ENCODE measurements around the gene PPP1R36. TPM values are rescaled to one million over a fixed set of nuclear protein-coding genes. Genes with fewer than 3 reads are reported as not detected.

PPP1R36 gene
- polyA plus RNA-seq, 3 donors: 0.38 TPM; not detected in 2

DNA sequence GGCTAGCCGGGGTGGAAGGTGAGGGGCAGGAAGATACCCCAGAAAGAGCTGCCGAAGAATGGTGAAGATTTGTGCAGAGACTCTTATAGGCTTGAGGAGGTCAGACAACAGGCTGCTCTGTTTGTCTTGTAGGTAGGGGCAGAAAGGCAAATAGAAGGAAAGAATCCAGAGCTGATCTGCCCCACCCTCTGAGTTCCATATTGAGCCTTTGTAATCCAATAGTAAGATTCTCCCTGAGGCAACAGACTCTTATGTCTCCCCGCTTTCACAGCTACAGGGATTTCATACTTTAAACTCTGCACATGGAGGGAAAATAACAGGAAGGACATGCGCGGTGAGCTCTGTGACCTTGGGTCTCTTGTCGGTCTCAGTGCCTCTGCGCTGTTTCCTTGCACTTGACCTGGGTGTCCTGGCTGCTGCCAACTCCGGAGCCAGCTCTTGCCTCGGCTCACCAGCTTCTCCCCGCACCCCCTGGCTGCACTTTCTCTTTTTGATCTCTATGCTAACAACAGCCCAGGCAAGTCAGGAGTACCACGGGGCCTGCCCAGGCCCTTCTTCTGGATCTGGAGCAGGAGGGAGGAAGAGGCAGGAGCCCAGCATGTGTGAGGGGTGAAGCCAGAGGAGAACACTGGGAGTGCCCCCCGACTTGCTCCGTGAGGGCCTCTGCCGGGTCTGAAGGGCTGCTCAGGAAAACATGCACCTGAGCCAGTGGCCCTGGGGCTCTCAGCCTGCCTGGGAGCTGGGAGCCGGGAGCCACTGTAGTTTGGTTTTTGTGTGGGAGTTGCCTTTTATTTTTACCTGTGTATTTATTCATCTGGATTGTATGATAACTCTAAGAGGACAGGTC is 75.8 kb downstream of the PPP1R36 start:
- Histone ChIP-seq H3K9ac (ENCODE audit: insufficient read depth, low read length, poor library complexity, severe bottlenecking) (no peak overlapping the region), H3K4me1 (ENCODE audit: control insufficient read depth in 1 of 2, insufficient read depth in 2 of 2, low read length in 2 of 2) (no peaks in the 10 kb centered on the region), H2AFZ (ENCODE audit: insufficient read depth, low read depth, low read length, poor library complexity, severe bottlenecking) (no peak overlapping the region), H3K4me2 (replicated peaks; ENCODE audit: extremely low read depth, low read length, poor library complexity, severe bottlenecking) (no peak overlapping the region), H3K36me3 (replicated peaks in 1 of 2; ENCODE audit: control insufficient read depth in 1 of 2, insufficient read depth in 2 of 2, low read length in 2 of 2) (no peaks in the 10 kb centered on the region), H3K27ac (ENCODE audit: low read depth in 1 of 2, low read length in 2 of 2) (no peak overlapping the region), H3K27me3 (ENCODE audit: control insufficient read depth in 2 of 2, insufficient read depth in 2 of 2, low read length in 2 of 2) (no peaks in the 10 kb centered on the region), H3K79me2 (ENCODE audit: insufficient read depth, low read length) (no peaks in the 10 kb centered on the region), H4K20me1 (ENCODE audit: insufficient read depth, low read length) (no peaks in the 10 kb centered on the region), H3K4me3 (replicated peaks in 1 of 3; ENCODE audit: low read depth in 2 of 3, low read length in 3 of 3) (no peak overlapping the region), H3K9me3 (replicated peaks in 1 of 2; ENCODE audit: control insufficient read depth in 1 of 2, insufficient read depth in 1 of 2, low read length in 2 of 2) (peaks cover 0 to 5% of the 10 kb centered on the region in 2 donors)
- no peaks in the 10 kb centered on the region for H3K4me1 Mint-ChIP-seq
- WGBS (ENCODE audit: insufficient coverage): 90% methylated on average over 11 of the region's 15 CpGs
- no peak for TF ChIP-seq CTCF (IDR thresholded peaks at IDR 0.05)
- DNase-seq: no peak
- peaks cover 4 to 7% (median 5%) of the 10 kb centered on the region in 3 donors for H3K27me3 Mint-ChIP-seq (ENCODE audit: low read depth in 3 of 3)
- H3K4me3 Mint-ChIP-seq: no peak overlapping the region
- no peaks in the 10 kb centered on the region for H3K36me3 Mint-ChIP-seq
- intact Hi-C loops (cut with micrococcal nuclease): no loop called here
- peaks cover 0 to 5% (median 2%) of the 10 kb centered on the region in 7 donors for H3K9me3 Mint-ChIP-seq
- no peak overlapping the region for H3K27ac Mint-ChIP-seq

DNA sequence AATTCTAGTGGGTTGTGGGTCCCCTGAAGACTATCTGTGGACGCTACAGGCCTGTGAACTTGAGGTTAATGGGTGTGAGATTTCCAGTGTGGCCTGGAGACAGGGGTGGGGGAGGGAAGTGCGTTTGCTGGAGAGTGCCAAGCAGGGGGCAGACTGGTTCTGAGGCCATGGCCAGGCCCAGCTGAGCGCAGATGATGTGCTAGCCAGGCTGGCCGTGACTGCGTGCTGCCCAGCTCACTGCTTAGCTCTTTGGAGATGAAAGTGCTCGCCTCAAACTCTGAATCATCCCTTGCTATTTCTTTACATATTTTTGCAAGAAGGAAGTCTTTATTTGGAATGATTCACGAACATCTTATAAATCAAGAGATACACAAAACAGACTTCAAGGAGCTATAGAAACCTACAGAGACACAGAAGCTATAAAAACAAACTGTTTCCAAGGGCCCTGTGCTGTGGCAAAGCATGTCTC is 79.2 kb downstream of the PPP1R36 start:
- Mint-ChIP-seq H3K36me3 (no peaks in the 10 kb centered on the region), H3K4me1 (peaks cover 13% of the 10 kb centered on the region), H3K4me3 (no peak overlapping the region), H3K27me3 (ENCODE audit: low read depth in 3 of 3) (peaks cover 4 to 6% (median 5%) of the 10 kb centered on the region in 3 donors), H3K27ac (no peak overlapping the region), H3K9me3 (peaks cover 0 to 10% (median 7%) of the 10 kb centered on the region in 7 donors)
- TF ChIP-seq CTCF (IDR thresholded peaks at IDR 0.05): no peak
- Histone ChIP-seq H2AFZ (ENCODE audit: insufficient read depth, low read depth, low read length, poor library complexity, severe bottlenecking) (no peak overlapping the region), H3K36me3 (replicated peaks in 1 of 2; ENCODE audit: control insufficient read depth in 1 of 2, insufficient read depth in 2 of 2, low read length in 2 of 2) (no peaks in the 10 kb centered on the region), H4K20me1 (ENCODE audit: insufficient read depth, low read length) (no peaks in the 10 kb centered on the region), H3K4me2 (replicated peaks; ENCODE audit: extremely low read depth, low read length, poor library complexity, severe bottlenecking) (no peak overlapping the region), H3K27me3 (ENCODE audit: control insufficient read depth in 2 of 2, insufficient read depth in 2 of 2, low read length in 2 of 2) (no peaks in the 10 kb centered on the region), H3K4me1 (ENCODE audit: control insufficient read depth in 1 of 2, insufficient read depth in 2 of 2, low read length in 2 of 2) (peaks cover 14% of the 10 kb centered on the region in 2 donors), H3K9ac (ENCODE audit: insufficient read depth, low read length, poor library complexity, severe bottlenecking) (no peak overlapping the region), H3K4me3 (replicated peaks in 1 of 3; ENCODE audit: low read depth in 2 of 3, low read length in 3 of 3) (no peak overlapping the region), H3K9me3 (replicated peaks in 1 of 2; ENCODE audit: control insufficient read depth in 1 of 2, insufficient read depth in 1 of 2, low read length in 2 of 2) (peaks cover 0 to 14% of the 10 kb centered on the region in 2 donors), H3K79me2 (ENCODE audit: insufficient read depth, low read length) (no peaks in the 10 kb centered on the region), H3K27ac (ENCODE audit: low read depth in 1 of 2, low read length in 2 of 2) (no peak overlapping the region)
- 100% methylated on average over 1 of the region's 7 CpGs for WGBS (ENCODE audit: insufficient coverage)
- intact Hi-C loops (cut with micrococcal nuclease): no loop called here
- DNase-seq: no peak
